ENCODE results near the gene GSTT4. TPM values are rescaled to one million over a fixed set of nuclear protein-coding genes. Genes with fewer than 3 reads are reported as not detected.

Gene GSTT4
- total RNA-seq (not detected), polyA plus RNA-seq (not detected)
- long read RNA-seq, donor 1 = 0 reads
- long read RNA-seq, donor 2 = 0 reads
- long read RNA-seq, donor 3 = 0 reads
- long read RNA-seq, donor 4 = 0 reads
- long read RNA-seq, donor 5 = 0 reads
- long read RNA-seq, donor 6 = 0 reads
- long read RNA-seq, donor 7 = 0 reads
- long read RNA-seq, donor 8 = 0 reads
- long read RNA-seq, donor 9 = 0 reads
- long read RNA-seq, donor 10 = 0 reads

- Histone ChIP-seq H3K36me3 (no peaks in the 10 kb centered on the region), H3K4me1 (peaks cover 11 to 30% (median 15%) of the 10 kb centered on the region in 4 donors), H3K27me3 (no peaks in the 10 kb centered on the region), H3K9me3 (no peaks in the 10 kb centered on the region), H3K27ac (peak within 1 kb of the TSS in 2 of 5 donors; percentile 27 to 36), H3K4me3 (no peak within 1 kb of the TSS)
- intact Hi-C loops (cut with DNase I; ENCODE audit: low total_unique reads) = loop anchor here (5.0 kb wide), 1 partner anchor 68 kb away; no protein-coding TSS in a partner anchor
- WGBS, 5 donors = 60 to 73% (median 70%) methylated on average over 6 of the region's 6 CpGs
- no peak for TF ChIP-seq CTCF (IDR thresholded peaks at IDR 0.05)
- no peak for TF ChIP-seq POLR2A (IDR thresholded peaks at IDR 0.05)
- no peak for TF ChIP-seq EP300 (IDR thresholded peaks at IDR 0.05)
- TF ChIP-seq POLR2AphosphoS5 (IDR thresholded peaks at IDR 0.05) = no peak
- DNase-seq = peak; percentile 18 to 32
Measured at GRCh38 chr22:24005201-24005600, at the start of gene GSTT4. GSTT4 (minus strand) TSS chr22:24005453; CDS start chr22:24005356, 97 bp downstream.

GRCh38 chr22:24054356-24054755, 49.1 kb upstream of the GSTT4 start:
- peaks cover 46 to 100% (median 98%) of the 10 kb centered on the region in 4 donors for H3K36me3 ChIP-seq
- H3K9me3 ChIP-seq = no peaks in the 10 kb centered on the region
- TF ChIP-seq POLR2A (IDR thresholded peaks at IDR 0.05) = no peak
- peaks cover 0 to 2% (median 0%) of the 10 kb centered on the region in 4 donors for H3K4me1 ChIP-seq
- DNase-seq = no peak
- H3K27ac ChIP-seq = no peak overlapping the region
- no peak overlapping the region for H3K4me3 ChIP-seq
- 92 to 100% (median 94%) methylated on average over 2 to 3 of the region's 3 CpGs for WGBS, 5 donors
- H3K27me3 ChIP-seq = no peaks in the 10 kb centered on the region
- intact Hi-C loops (cut with DNase I; ENCODE audit: low total_unique reads) = no loop called here

GRCh38 chr22:24053481-24054226, 48.4 kb upstream of the GSTT4 start:
- Histone ChIP-seq H3K9me3 (no peaks in the 10 kb centered on the region), H3K27ac (no peak overlapping the region), H3K36me3 (peaks cover 49 to 100% (median 98%) of the 10 kb centered on the region in 4 donors), H3K4me1 (no peaks in the 10 kb centered on the region), H3K27me3 (no peaks in the 10 kb centered on the region), H3K4me3 (no peak overlapping the region)
- intact Hi-C loops (cut with DNase I; ENCODE audit: low total_unique reads) = no loop called here
- 84 to 95% (median 88%) methylated on average over 10 of the region's 10 CpGs for WGBS, 5 donors
- TF ChIP-seq POLR2AphosphoS5 (IDR thresholded peaks at IDR 0.05) = no peak
- DNase-seq = no peak

DNA sequence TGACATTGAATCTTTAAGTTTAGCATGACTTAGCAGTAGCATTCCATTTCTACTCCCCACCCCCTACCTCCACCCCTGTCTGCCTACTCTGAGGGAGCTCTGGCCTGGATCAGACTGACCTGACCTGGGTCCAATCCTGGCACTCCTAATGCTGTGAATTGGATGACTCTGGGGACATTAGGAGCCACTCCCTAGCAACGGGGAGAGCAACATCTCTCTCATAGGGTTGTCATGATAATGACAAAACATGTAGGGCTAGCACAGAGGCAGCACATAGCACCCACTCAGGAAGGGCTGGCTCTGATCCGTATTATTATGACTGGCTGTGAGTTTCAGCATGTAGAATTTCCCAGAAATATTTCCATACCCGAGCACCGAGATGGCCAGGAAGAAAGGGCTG, 46.3 kb upstream of the GSTT4 start:
- no peak for DNase-seq
- Histone ChIP-seq H3K4me1 (no peaks in the 10 kb centered on the region), H3K9me3 (no peaks in the 10 kb centered on the region), H3K27ac (no peak overlapping the region), H3K4me3 (no peak overlapping the region), H3K36me3 (peaks cover 32 to 100% (median 98%) of the 10 kb centered on the region in 4 donors), H3K27me3 (no peaks in the 10 kb centered on the region)
- intact Hi-C loops (cut with DNase I; ENCODE audit: low total_unique reads) = no loop called here
- WGBS, 5 donors = 51 to 94% (median 83%) methylated on average over 4 of the region's 4 CpGs
- TF ChIP-seq POLR2A (IDR thresholded peaks at IDR 0.05) (no peak), POLR2AphosphoS5 (IDR thresholded peaks at IDR 0.05) (no peak), EP300 (IDR thresholded peaks at IDR 0.05) (no peak), CTCF (IDR thresholded peaks at IDR 0.05) (no peak)

- WGBS, 5 donors = 77 to 91% (median 84%) methylated on average over 5 of the region's 5 CpGs
Measured at GRCh38 chr22:24051028-24051427, 45.8 kb upstream of the GSTT4 start.

More at GRCh38 chr22:24051028-24051427, 45.8 kb upstream of the GSTT4 start:
- Histone ChIP-seq H3K27ac (no peak overlapping the region), H3K27me3 (no peaks in the 10 kb centered on the region), H3K9me3 (no peaks in the 10 kb centered on the region), H3K4me1 (no peaks in the 10 kb centered on the region), H3K4me3 (no peak overlapping the region), H3K36me3 (peaks cover 28 to 100% (median 98%) of the 10 kb centered on the region in 4 donors)
- no peak for DNase-seq
- TF ChIP-seq EP300 (IDR thresholded peaks at IDR 0.05) (no peak), POLR2A (IDR thresholded peaks at IDR 0.05) (no peak), POLR2AphosphoS5 (IDR thresholded peaks at IDR 0.05) (no peak), CTCF (IDR thresholded peaks at IDR 0.05) (no peak)
- intact Hi-C loops (cut with DNase I; ENCODE audit: low total_unique reads) = no loop called here

All from stomach (tissue), 19 donors.